Muscle layer of duodenum (tissue), 2 donors: ENCODE data around the gene TMEM52B.
A peak's percentile ranks its signal among the peaks of the same experiment; 100 is the strongest.
"Not testable (repeated sequence)": the region's sequence is repeated elsewhere in the genome, so short reads cannot be mapped to it uniquely, and the experiment has no call there.

ENCODE experiments used
- H3K27ac ChIP-seq: one replicate; pipeline ENCODE4 v1.7.0; 2013; ENCODE audit warnings: mild to moderate bottlenecking, low read length
- H3K27me3 ChIP-seq: one replicate; pipeline ENCODE4 v1.7.0; 2013; ENCODE audit warnings: low read depth, mild to moderate bottlenecking, control low read depth, low read length
- H3K36me3 ChIP-seq, 2 donors: one replicate each; pipeline ENCODE4 v1.7.0; 2013; ENCODE audit warnings: low read length in 2 of 2, control low read depth in 1 of 2, mild to moderate bottlenecking in 1 of 2; ENCODE audit not compliant: insufficient read depth in 2 of 2, control insufficient read depth in 1 of 2
- H3K4me1 ChIP-seq, 2 donors: one replicate each; pipeline ENCODE4 v1.7.0; 2013; ENCODE audit warnings: low read length in 2 of 2, mild to moderate bottlenecking in 2 of 2, control low read depth in 1 of 2, moderate library complexity in 1 of 2; ENCODE audit not compliant: insufficient read depth in 2 of 2, control insufficient read depth in 1 of 2
- H3K4me3 ChIP-seq, 2 donors: one replicate each; pipeline ENCODE4 v1.7.0; 2013; ENCODE audit warnings: low read length in 2 of 2, low read depth in 1 of 2, mild to moderate bottlenecking in 1 of 2
- H3K9me3 ChIP-seq, 2 donors: one replicate each; pipeline ENCODE4 v1.7.0; 2013; ENCODE audit warnings: low read length in 2 of 2, control low read depth in 1 of 2, mild to moderate bottlenecking in 1 of 2; ENCODE audit not compliant: control insufficient read depth in 1 of 2
- donor health status: healthy.

Gene TMEM52B

DNA sequence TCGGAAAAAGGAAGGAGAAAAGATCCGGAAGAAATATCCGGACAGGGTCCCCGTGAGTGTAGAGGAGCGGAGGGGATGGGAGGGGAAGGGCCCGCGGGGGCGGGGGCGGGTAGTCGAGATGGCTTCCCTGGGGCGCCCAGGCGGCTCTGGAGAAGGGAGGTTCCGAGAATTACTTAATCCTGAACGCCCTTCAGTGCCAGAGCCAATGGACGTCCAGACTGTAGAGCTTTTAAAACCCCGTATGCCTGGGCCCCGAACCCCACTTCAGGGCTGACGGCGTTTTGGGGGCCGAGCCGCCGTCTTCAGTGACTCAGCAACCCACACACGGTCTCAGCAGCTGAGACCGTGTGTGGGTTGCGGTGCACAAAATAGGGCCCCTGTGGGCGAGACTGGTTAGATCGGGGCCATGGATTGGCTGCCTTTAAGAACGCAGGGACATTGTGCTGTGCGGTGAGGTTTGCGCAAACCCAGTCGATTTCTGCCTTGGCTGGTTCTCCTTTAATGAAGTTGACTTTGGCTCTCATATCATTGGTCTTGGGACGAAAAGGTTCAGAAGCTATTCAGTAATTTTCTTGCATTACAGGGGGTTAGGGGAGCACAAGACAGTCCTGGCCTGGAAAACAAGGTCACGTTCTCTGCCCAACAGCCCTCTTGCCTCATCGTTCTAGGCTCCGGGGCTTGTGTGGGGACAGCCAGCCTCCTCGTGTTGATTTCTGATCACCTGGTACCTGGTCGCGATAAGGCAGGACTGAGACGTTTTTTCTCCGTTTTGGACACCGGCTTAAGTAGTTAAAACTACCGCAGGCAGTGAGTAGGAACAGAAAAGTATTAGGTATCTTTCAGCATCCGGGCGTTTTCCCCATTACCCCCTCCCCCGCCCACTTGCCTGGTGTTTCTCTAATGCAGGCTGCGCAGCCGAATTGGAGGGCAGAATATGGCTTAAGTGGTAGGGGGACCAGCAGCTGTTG is 34.6 kb downstream of the TMEM52B start:
- Histone ChIP-seq H3K4me1 (peaks cover 10 to 18% of the 10 kb centered on the region in 2 donors), H3K27me3 (no peaks in the 10 kb centered on the region), H3K27ac (peak overlapping the region; percentile 100), H3K4me3 (peak overlapping the region; percentile 90 to 97), H3K9me3 (no peaks in the 10 kb centered on the region), H3K36me3 (peaks cover 0 to 27% of the 10 kb centered on the region in 2 donors)

DNA sequence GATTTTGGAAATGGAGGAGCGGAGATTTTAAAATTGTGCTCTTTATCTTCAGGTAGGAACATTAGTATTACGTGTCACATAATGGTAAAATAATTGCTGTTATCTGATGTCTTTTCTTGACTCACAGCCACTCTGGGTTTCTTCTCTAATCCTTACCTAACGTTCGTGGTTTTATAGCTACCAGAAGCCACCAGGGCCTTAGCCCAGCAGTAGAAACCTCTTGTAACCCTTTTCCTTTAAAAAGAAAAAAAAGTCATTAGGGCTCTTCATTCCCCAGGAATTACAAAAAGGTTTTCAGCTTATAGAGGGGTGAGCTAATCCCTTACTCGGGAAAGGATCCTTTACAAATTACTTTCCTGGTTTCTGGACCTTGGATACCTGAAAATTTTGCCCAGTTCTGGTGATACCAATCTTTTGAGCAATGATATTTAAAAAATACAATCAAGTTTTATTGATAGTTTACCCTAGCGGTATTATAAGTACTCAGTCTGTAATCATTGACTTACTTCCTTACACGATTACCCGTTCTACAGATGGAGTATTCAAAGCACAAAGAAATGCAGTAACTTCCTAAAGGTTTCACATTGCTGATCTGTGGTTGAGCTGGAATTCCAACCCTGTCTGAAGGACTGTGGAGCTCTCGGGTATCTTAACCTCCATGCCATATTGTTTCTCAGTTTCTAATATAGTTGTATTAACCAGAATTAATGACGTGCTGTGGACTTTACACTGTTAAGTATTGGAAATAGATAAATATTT is 35.5 kb downstream of the TMEM52B start:
- peak overlapping the region; percentile 100 for H3K27ac ChIP-seq
- peaks cover 0 to 33% of the 10 kb centered on the region in 2 donors for H3K36me3 ChIP-seq
- no peaks in the 10 kb centered on the region for H3K9me3 ChIP-seq
- H3K4me1 ChIP-seq: peaks cover 10 to 18% of the 10 kb centered on the region in 2 donors
- no peaks in the 10 kb centered on the region for H3K27me3 ChIP-seq
- H3K4me3 ChIP-seq: peak overlapping the region; percentile 90 to 97

DNA sequence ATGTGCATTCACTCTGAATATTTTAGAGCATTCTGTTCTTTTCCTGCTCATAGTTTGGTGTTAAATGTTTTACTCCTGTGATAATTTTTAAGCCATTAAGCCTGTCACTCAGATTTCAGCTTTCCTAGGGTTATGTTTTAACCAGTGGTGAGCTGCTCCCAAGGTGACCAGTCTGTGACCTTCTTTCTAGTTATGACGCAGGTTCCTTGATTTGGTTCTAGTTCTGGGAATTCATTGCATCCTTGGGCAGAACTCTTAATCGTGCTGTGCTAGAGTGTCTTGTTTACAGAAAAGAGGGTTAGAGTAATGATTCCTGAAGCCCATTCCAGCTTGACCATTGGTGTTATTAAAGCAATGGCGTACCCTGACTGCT is 36.0 kb downstream of the TMEM52B start:
- Histone ChIP-seq H3K27me3 (no peaks in the 10 kb centered on the region), H3K4me1 (peaks cover 10 to 18% of the 10 kb centered on the region in 2 donors), H3K27ac (peak overlapping the region; percentile 100), H3K36me3 (peaks cover 3 to 34% of the 10 kb centered on the region in 2 donors), H3K9me3 (no peaks in the 10 kb centered on the region), H3K4me3 (peak overlapping the region; percentile 90 to 97)

DNA sequence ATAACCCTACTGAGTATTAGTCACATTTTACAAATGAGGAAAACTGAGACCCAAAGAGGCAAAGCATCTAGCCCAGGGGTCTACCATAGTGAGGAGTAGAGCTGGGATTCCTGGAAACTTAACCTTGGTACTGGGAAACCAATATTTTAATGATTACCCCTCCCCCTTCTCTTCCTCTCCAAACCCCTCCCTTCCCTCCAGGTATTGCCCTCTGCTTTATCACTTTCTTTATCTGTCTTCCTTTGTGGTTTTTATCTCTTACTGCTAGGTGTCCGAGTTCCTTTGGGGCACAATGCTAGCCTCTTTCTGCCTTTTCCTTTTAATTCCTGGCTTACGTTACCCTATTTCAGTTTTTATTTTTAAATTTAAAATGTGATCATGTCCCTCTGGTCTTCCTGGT is 36.6 kb downstream of the TMEM52B start:
- Histone ChIP-seq H3K27me3 (no peaks in the 10 kb centered on the region), H3K27ac (peak overlapping the region; percentile 100), H3K9me3 (no peaks in the 10 kb centered on the region), H3K4me3 (peak overlapping the region; percentile 90 to 97), H3K4me1 (peaks cover 10 to 18% of the 10 kb centered on the region in 2 donors), H3K36me3 (peaks cover 8 to 39% of the 10 kb centered on the region in 2 donors)

DNA sequence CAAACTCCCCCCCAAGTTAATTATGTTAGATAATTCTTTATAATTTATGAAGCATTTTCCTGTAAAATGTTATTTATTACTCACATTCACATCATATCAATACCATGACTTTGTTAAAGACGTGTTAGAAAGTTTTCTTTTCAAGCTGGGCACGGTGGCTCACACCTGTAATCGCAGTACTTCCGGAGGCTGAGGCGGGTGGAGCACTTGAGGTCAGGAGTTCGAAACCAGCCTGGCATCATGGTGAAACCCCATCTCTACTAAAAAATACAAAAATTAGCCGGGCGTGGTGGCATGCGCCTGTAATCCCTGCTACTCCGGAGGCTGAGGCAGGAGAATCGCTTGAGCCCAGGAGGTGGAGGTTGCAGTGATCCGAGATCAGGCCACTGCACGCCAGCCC is 37.1 kb downstream of the TMEM52B start:
- H3K4me3 ChIP-seq, H3K9me3 ChIP-seq, H3K27me3 ChIP-seq, H3K27ac ChIP-seq: not testable (repeated sequence)
- peaks cover 10 to 18% of the 10 kb centered on the region in 2 donors for H3K4me1 ChIP-seq
- peaks cover 13 to 44% of the 10 kb centered on the region in 2 donors for H3K36me3 ChIP-seq

DNA sequence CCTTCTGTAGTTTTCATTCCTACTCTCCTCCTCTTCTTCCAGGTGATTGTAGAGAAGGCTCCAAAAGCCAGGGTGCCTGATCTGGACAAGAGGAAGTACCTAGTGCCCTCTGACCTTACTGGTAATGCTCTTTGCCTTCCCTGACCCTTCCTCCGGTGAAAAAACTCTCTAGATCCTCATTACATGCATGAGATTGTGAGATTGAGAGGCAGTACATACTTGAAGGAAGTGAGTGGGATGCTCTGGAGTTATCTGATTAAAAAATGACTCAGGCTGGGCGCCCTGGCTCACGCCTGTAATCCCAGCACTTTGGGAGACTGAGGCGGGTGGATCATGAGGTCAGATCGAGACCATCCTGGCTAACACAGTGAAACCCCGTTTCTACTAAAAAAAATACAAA is 39.2 kb downstream of the TMEM52B start:
- Histone ChIP-seq H3K4me3 (no peak overlapping the region), H3K36me3 (peaks cover 32 to 58% of the 10 kb centered on the region in 2 donors), H3K27me3 (no peaks in the 10 kb centered on the region), H3K4me1 (peaks cover 10 to 18% of the 10 kb centered on the region in 2 donors), H3K27ac (no peak overlapping the region), H3K9me3 (no peaks in the 10 kb centered on the region)

DNA sequence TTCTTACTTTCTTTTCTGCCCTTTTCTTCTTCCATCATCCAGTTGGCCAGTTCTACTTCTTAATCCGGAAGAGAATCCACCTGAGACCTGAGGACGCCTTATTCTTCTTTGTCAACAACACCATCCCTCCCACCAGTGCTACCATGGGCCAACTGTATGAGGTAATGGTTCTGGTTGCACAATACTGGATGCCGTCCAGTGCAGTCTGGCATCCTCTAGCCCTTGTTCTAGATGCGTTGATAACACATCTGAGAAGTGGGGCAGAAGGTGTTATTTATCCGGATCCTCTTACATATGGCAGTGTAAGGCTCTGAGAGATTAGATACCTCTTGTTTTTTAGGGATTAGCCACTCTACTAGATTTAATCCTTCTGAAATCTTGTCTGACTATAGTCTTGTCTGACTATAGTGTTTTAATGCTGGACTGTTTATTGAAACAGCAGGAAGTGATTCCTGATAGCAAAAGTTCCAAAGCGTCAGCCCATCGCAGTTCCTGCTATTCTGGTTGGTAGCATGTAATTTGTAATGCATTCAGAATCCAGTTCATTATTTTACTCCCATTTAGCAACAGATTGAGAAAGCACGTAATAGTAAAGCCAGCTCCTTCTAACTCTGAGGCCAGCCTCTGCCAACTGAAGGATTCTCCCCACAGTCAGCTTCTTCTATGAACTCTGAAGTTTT is 41.7 kb downstream of the TMEM52B start:
- peaks cover 43 to 59% of the 10 kb centered on the region in 2 donors for H3K36me3 ChIP-seq
- peak overlapping the region; percentile 34 for H3K27ac ChIP-seq

DNA sequence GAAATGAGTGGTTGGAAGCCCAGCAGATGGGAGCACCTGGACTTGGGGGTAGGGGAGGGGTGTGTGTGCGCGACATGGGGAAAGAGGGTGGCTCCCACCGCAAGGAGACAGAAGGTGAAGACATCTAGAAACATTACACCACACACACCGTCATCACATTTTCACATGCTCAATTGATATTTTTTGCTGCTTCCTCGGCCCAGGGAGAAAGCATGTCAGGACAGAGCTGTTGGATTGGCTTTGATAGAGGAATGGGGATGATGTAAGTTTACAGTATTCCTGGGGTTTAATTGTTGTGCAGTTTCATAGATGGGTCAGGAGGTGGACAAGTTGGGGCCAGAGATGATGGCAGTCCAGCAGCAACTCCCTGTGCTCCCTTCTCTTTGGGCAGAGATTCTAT is 43.0 kb downstream of the TMEM52B start:
- H3K27ac ChIP-seq: no peak overlapping the region
- H3K4me1 ChIP-seq: peaks cover 0 to 10% of the 10 kb centered on the region in 2 donors
- H3K27me3 ChIP-seq: no peaks in the 10 kb centered on the region
- no peaks in the 10 kb centered on the region for H3K9me3 ChIP-seq
- peaks cover 43 to 59% of the 10 kb centered on the region in 2 donors for H3K36me3 ChIP-seq
- no peak overlapping the region for H3K4me3 ChIP-seq

More for the DNA sequence above, 41.7 kb downstream of the TMEM52B start:
- Histone ChIP-seq H3K4me1 (peaks cover 0 to 10% of the 10 kb centered on the region in 2 donors), H3K4me3 (no peak overlapping the region), H3K9me3 (no peaks in the 10 kb centered on the region), H3K27me3 (no peaks in the 10 kb centered on the region)

DNA sequence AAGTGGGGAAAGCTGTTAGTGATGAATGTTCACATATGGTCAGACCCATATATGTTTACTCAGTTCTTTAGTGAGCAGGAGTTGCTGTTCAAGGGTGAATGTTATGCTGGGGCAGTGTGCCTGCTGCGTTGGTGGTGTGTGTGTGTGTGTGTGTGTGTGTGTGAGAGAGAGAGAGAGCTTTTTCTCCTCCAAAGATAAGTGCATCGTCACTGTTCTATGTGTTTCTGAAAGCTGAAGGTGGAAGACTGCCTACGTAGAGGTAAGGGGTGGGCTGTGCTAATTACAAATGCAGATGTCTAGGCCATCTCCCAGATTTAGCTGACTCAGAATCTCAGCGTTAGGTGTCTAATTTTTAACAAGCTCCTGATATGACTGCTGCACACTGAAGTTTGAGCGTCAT is 44.4 kb downstream of the TMEM52B start:
- Histone ChIP-seq H3K36me3 (peaks cover 43 to 54% of the 10 kb centered on the region in 2 donors), H3K9me3 (no peaks in the 10 kb centered on the region), H3K4me3 (no peak overlapping the region), H3K4me1 (peaks cover 0 to 5% of the 10 kb centered on the region in 2 donors), H3K27ac (no peak overlapping the region), H3K27me3 (no peaks in the 10 kb centered on the region)

DNA sequence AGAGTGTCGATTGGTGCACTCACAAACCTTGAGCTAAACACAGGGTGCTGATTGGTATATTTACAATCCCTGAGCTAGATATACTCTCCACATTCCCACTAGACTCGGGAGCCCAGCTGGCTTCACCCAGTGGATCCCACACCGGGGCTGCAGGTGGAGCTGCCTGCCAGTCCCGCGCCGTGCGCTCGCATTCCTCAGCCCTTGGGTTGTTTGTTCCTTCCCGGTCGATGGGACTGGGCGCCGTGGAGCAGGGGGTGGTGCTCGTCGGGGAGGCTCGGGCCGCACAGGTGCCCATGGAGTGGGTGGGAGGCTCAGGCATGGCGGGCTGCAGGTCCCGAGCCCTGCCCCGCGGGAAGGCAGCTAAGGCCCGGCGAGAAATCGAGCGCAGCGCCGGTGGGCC is 46.6 kb downstream of the TMEM52B start:
- not testable (repeated sequence) for H3K4me1 ChIP-seq, H3K4me3 ChIP-seq, H3K27ac ChIP-seq, H3K27me3 ChIP-seq, H3K9me3 ChIP-seq
- H3K36me3 ChIP-seq: peaks cover 35 to 40% of the 10 kb centered on the region in 2 donors

DNA sequence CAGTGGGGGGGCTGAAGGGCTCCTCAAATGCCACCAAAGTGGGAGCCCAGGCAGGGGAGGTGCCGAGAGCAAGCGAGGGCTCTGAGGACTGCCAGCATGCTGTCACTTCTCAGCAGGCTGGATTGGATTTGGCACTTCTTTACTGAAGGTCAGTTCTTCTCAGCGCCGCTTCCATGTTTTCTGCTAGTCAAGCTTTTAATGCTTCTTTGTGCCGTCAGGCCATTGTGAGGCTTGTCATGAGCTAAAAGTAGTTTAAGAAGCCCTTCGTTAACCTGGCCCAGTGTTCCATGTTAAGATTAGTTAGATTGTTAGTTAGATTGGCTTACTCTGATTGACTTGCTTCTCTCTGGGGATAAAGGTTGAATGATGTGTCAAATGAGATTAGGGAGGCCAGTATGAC is 47.3 kb downstream of the TMEM52B start:
- Histone ChIP-seq H3K27ac (no peak overlapping the region), H3K27me3 (no peaks in the 10 kb centered on the region), H3K4me1 (peaks cover 0 to 5% of the 10 kb centered on the region in 2 donors), H3K9me3 (no peaks in the 10 kb centered on the region), H3K36me3 (peaks cover 29 to 33% of the 10 kb centered on the region in 2 donors), H3K4me3 (no peak overlapping the region)
